GM18517 (cell line): ENCODE data around the gene THADA.
"Not testable (repeated sequence)": the region's sequence is repeated elsewhere in the genome, so short reads cannot be mapped to it uniquely, and the experiment has no call there.

Source experiments
- ATAC-seq: cut with Tn5 transposase; IDR thresholded peaks from one replicate; pipeline ENCODE4 v1.9.1; 2021; ENCODE audit warnings: mild to moderate bottlenecking, moderate library complexity; ENCODE audit not compliant: unreplicated experiment

THADA gene

GRCh38 chr2:43600596-43600995 is 4.8 kb upstream of the THADA start:
- not testable (repeated sequence) for ATAC-seq

- no peak for ATAC-seq
Observed at GRCh38 chr2:43594875-43595274, 963 bp downstream of the THADA start.

- ATAC-seq: no peak
Observed at GRCh38 chr2:43593254-43593653, 2.6 kb downstream of the THADA start.

GRCh38 chr2:43592443-43592842 is 3.4 kb downstream of the THADA start:
- ATAC-seq: no peak

GRCh38 chr2:43585708-43586107 is 10.1 kb downstream of the THADA start:
- ATAC-seq: no peak

- no peak for ATAC-seq
Observed at GRCh38 chr2:43579275-43579981, 16.4 kb downstream of the THADA start.

- no peak for ATAC-seq
Observed at GRCh38 chr2:43576981-43577892, 18.6 kb downstream of the THADA start.

GRCh38 chr2:43572244-43572643 is 23.6 kb downstream of the THADA start:
- no peak for ATAC-seq

- no peak for ATAC-seq
Observed at GRCh38 chr2:43569921-43570320, 25.9 kb downstream of the THADA start.

GRCh38 chr2:43568228-43568627 is 27.6 kb downstream of the THADA start:
- no peak for ATAC-seq

- no peak for ATAC-seq
Observed at GRCh38 chr2:43566461-43566729, 29.4 kb downstream of the THADA start.

GRCh38 chr2:43563679-43564078 is 32.2 kb downstream of the THADA start:
- no peak for ATAC-seq

GRCh38 chr2:43560231-43560547 is 35.6 kb downstream of the THADA start:
- ATAC-seq: no peak

GRCh38 chr2:43559391-43560230 is 36.2 kb downstream of the THADA start:
- peak; percentile 61 for ATAC-seq

- ATAC-seq: no peak
Observed at GRCh38 chr2:43557196-43557595, 38.6 kb downstream of the THADA start.

- ATAC-seq: no peak
Observed at GRCh38 chr2:43556256-43556655, 39.6 kb downstream of the THADA start.

GRCh38 chr2:43553341-43553855 is 42.4 kb downstream of the THADA start:
- ATAC-seq: no peak

- ATAC-seq: no peak
Observed at GRCh38 chr2:43551990-43552389, 43.8 kb downstream of the THADA start.

GRCh38 chr2:43548381-43548780 is 47.5 kb downstream of the THADA start:
- not testable (repeated sequence) for ATAC-seq

- no peak for ATAC-seq
Observed at GRCh38 chr2:43542285-43542933, 53.4 kb downstream of the THADA start.

GRCh38 chr2:43541165-43541564 is 54.7 kb downstream of the THADA start:
- no peak for ATAC-seq
